ENCODE data around the gene THOC1.

THOC1 gene

GRCh38 chr18:213505-213904 is 54.3 kb downstream of the THOC1 start:
- no peak for DNase-seq (ENCODE audit: low read depth in 2 of 2)

GRCh38 chr18:212780-213179 is 55.1 kb downstream of the THOC1 start:
- DNase-seq (ENCODE audit: low read depth in 2 of 2) = no peak

- no peak for DNase-seq (ENCODE audit: low read depth in 2 of 2)
Observed at GRCh38 chr18:211582-211981, 56.3 kb downstream of the THOC1 start.

- DNase-seq (ENCODE audit: low read depth in 2 of 2) = no peak
Observed at GRCh38 chr18:210733-211132, 57.1 kb downstream of the THOC1 start.

- DNase-seq (ENCODE audit: low read depth in 2 of 2) = no peak
Observed at GRCh38 chr18:210075-210474, 57.8 kb downstream of the THOC1 start.

- no peak for DNase-seq (ENCODE audit: low read depth in 2 of 2)
Observed at GRCh38 chr18:199768-200167, 68.1 kb downstream of the THOC1 start.

GRCh38 chr18:199214-199613 is 68.6 kb downstream of the THOC1 start:
- no peak for DNase-seq (ENCODE audit: low read depth in 2 of 2)

GRCh38 chr18:195651-196050 is 72.2 kb downstream of the THOC1 start:
- DNase-seq (ENCODE audit: low read depth in 2 of 2) = no peak

GRCh38 chr18:192801-193200 is 75.0 kb downstream of the THOC1 start:
- DNase-seq (ENCODE audit: low read depth in 2 of 2) = no peak

GRCh38 chr18:191725-192124 is 76.1 kb downstream of the THOC1 start:
- no peak for DNase-seq (ENCODE audit: low read depth in 2 of 2)

GRCh38 chr18:189254-189653 is 78.6 kb downstream of the THOC1 start:
- no peak for DNase-seq (ENCODE audit: low read depth in 2 of 2)

GRCh38 chr18:183769-184168 is 84.1 kb downstream of the THOC1 start:
- DNase-seq (ENCODE audit: low read depth in 2 of 2) = no peak

- no peak for DNase-seq (ENCODE audit: low read depth in 2 of 2)
Observed at GRCh38 chr18:181711-182110, 86.1 kb downstream of the THOC1 start.

- DNase-seq (ENCODE audit: low read depth in 2 of 2) = no peak
Observed at GRCh38 chr18:179499-179898, 88.3 kb downstream of the THOC1 start.

- no peak for DNase-seq (ENCODE audit: low read depth in 2 of 2)
Observed at GRCh38 chr18:172361-172760, 95.5 kb downstream of the THOC1 start.
